HepG2 (cell line): ENCODE results near the gene MRPS35. TPM values are rescaled to one million over a fixed set of nuclear protein-coding genes. Genes with fewer than 3 reads are reported as not detected.

Experiments used
- AHR ChIP-seq: IDR thresholded peaks from 2 replicates; pipeline ENCODE4 v1.6.1; 2018; ENCODE audit warnings: missing genetic modification reagents, missing compliant biosample characterization
- CBFB ChIP-seq: sonication (generic); formaldehyde crosslinking; IDR thresholded peaks from 2 replicates; pipeline ENCODE4 v1.4.0; 2020; ENCODE audit warnings: missing genetic modification reagents
- FOSL2 ChIP-seq: sonication (generic); formaldehyde crosslinking; IDR thresholded peaks from 2 replicates; pipeline ENCODE4 v1.4.0; 2020; ENCODE audit warnings: missing genetic modification reagents
- GTF3A ChIP-seq: sonication (generic); formaldehyde crosslinking; conservative IDR thresholded peaks from 2 replicates; pipeline ENCODE4 v1.4.0; 2020; ENCODE audit warnings: mild to moderate bottlenecking, missing genetic modification reagents
- HCFC1 ChIP-seq: fragments of 150-350 bp; IDR thresholded peaks from 2 replicates; pipeline ENCODE4 v1.6.1; 2014; ENCODE audit warnings: low read depth, low read length
- MTF2 ChIP-seq: sonication (generic); formaldehyde crosslinking; IDR thresholded peaks from 2 replicates; pipeline ENCODE4 v1.5.0; 2020; ENCODE audit warnings: missing genetic modification reagents, borderline replicate concordance
- NFAT5 ChIP-seq: sonication (generic); formaldehyde crosslinking; IDR thresholded peaks from 2 replicates; pipeline ENCODE4 v1.4.0; 2020; ENCODE audit warnings: missing genetic modification reagents
- RBFOX2 ChIP-seq: fragments of 200-400 bp; formaldehyde crosslinking; IDR thresholded peaks from 2 replicates; pipeline ENCODE4 v1.6.1; 2017; ENCODE audit warnings: low read depth, mild to moderate bottlenecking, low read length
- SIN3A ChIP-seq: IDR thresholded peaks from 2 replicates; pipeline ENCODE4 v1.6.1; 2011; ENCODE audit warnings: low read depth, mild to moderate bottlenecking, control low read depth, low read length, borderline replicate concordance
- SP2 ChIP-seq: sonication (generic); formaldehyde crosslinking; IDR thresholded peaks from 2 replicates; pipeline ENCODE4 v1.5.1; 2020; ENCODE audit warnings: mild to moderate bottlenecking, missing genetic modification reagents
- SPEN ChIP-seq: sonication (generic); formaldehyde crosslinking; IDR thresholded peaks from 2 replicates; pipeline ENCODE4 v1.5.1; 2020; ENCODE audit warnings: low read depth, mild to moderate bottlenecking, missing genetic modification reagents
- TP53 ChIP-seq: sonication (generic); formaldehyde crosslinking; conservative IDR thresholded peaks from 2 replicates; pipeline ENCODE4 v1.4.0; 2020; ENCODE audit warnings: missing genetic modification reagents
- ZFP62 ChIP-seq: sonication (generic); formaldehyde crosslinking; IDR thresholded peaks from 2 replicates; pipeline ENCODE4 v1.4.0; 2020; ENCODE audit warnings: missing genetic modification reagents
- ZNF224 ChIP-seq: sonication (generic); formaldehyde crosslinking; IDR thresholded peaks from 2 replicates; pipeline ENCODE4 v1.5.0; 2020; ENCODE audit warnings: mild to moderate bottlenecking, missing genetic modification reagents
- ZNF562 ChIP-seq: sonication (generic); formaldehyde crosslinking; IDR thresholded peaks from 2 replicates; pipeline ENCODE4 v1.8.0; 2022; ENCODE audit warnings: missing genetic modification reagents, borderline replicate concordance
- ZNF790 ChIP-seq: sonication (generic); formaldehyde crosslinking; IDR thresholded peaks from 2 replicates; pipeline ENCODE4 v1.8.0; 2022; ENCODE audit warnings: missing genetic modification reagents, mild to moderate bottlenecking, borderline replicate concordance
- ZNF792 ChIP-seq: IDR thresholded peaks from 2 replicates; pipeline ENCODE4 v1.6.1; 2016
- ZSCAN20 ChIP-seq: sonication (generic); formaldehyde crosslinking; IDR thresholded peaks from 2 replicates; pipeline ENCODE4 v1.4.0; 2020; ENCODE audit warnings: missing genetic modification reagents, mild to moderate bottlenecking, borderline replicate concordance
- polyA plus RNA-seq, 8 experiments: library from polyadenylated mRNA; depleted of rRNA in 3 of 8; stranded (reverse) in 7 of 8; unstranded in 1 of 8; fragments of >200 nt; fragmentation: Illumina TruSeq in 4 of 8; extraction: Trizol in 4 of 8; gene quantifications; 2 replicates each; pipeline versions ENCODE4 v1.2.1 to v1.2.3, GENCODE V29; 2011 to 2016; ENCODE audit warnings: low read depth in 4 of 8, missing spikeins in 1 of 8, mixed read lengths in 1 of 8; ENCODE audit not compliant: insufficient read depth in 1 of 8
- total RNA-seq, 5 experiments: library from RNA; depleted of rRNA; stranded (reverse); fragments of >200 nt; fragmentation: Illumina TruSeq; extraction: Trizol; gene quantifications; 2 replicates each; pipeline ENCODE4 v1.2.3, GENCODE V29; 2016; ENCODE audit warnings: low read depth in 1 of 5
- TF ChIP-seq, protein P1 (sequence below): sonication (generic); formaldehyde crosslinking; IDR thresholded peaks from 2 replicates; pipeline ENCODE4 v1.8.0; 2022; ENCODE audit warnings: mild to moderate bottlenecking, missing genetic modification reagents
- TF ChIP-seq, protein P2 (sequence below): sonication (generic); formaldehyde crosslinking; IDR thresholded peaks from 2 replicates; pipeline ENCODE4 v1.4.0; 2020; ENCODE audit warnings: mild to moderate bottlenecking, low read depth, missing genetic modification reagents

The MRPS35 gene
- total and polyA plus RNA-seq, 2 of the 13 experiments (the other 11 are each of a cell fraction or from before 2014, with no cell fraction given), result 63.4 to 104 TPM

DNA sequence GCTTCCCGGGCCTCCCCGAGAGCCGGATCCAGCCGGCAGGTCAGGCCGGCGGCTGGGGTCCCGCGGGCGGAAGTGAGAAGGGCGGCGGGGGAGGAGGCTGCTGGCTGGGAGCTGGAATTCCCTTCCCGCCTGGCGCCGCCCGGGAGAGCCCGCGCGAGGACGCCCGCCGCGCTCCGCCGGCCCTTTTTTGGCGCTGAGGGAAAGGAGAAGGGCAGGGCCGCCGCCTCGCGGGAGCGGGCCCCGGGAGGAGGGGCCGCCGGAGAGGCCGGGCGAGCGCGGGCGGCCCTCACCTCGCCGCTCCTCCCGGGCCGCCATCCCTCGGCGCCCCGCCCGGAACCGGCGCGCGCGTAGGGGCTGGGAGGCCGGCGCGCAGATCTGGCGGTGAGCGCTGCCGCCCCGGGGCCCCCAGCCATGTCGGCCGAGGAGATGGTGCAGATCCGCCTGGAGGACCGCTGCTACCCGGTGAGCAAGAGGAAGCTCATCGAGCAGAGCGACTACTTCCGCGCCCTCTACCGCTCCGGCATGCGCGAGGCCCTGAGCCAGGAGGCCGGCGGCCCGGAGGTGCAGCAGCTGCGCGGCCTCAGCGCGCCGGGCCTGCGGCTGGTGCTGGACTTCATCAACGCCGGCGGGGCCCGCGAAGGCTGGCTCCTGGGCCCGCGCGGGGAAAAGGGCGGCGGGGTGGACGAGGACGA is 69.4 kb downstream of the MRPS35 start, which contains the start of the genes KLHL42 and MANSC4 (continued):
- TF ChIP-seq, protein P1, sequence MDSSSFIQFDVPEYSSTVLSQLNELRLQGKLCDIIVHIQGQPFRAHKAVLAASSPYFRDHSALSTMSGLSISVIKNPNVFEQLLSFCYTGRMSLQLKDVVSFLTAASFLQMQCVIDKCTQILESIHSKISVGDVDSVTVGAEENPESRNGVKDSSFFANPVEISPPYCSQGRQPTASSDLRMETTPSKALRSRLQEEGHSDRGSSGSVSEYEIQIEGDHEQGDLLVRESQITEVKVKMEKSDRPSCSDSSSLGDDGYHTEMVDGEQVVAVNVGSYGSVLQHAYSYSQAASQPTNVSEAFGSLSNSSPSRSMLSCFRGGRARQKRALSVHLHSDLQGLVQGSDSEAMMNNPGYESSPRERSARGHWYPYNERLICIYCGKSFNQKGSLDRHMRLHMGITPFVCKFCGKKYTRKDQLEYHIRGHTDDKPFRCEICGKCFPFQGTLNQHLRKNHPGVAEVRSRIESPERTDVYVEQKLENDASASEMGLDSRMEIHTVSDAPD (CRISPR knock-in tag), result no peak
- TF ChIP-seq SIN3A (no peak), AHR (CRISPR knock-in tag) (no peak), ZSCAN20 (CRISPR knock-in tag) (no peak; the same call in 1 of the 2 replicates), SPEN (CRISPR knock-in tag) (peak; percentile 79), HCFC1 (no peak), GTF3A (CRISPR knock-in tag) (no peak), FOSL2 (CRISPR knock-in tag) (no peak), SP2 (CRISPR knock-in tag) (no peak), MTF2 (CRISPR knock-in tag) (no peak), ZNF224 (CRISPR knock-in tag) (0 out of 2 replicates have a peak, but pooled peaks have one; percentile 36), CBFB (no peak), NFAT5 (CRISPR knock-in tag) (0 out of 2 replicates have a peak, but pooled peaks have one; percentile 71), ZNF562 (no peak), ZNF790 (no peak), TP53 (CRISPR knock-in tag) (no peak), ZNF792 (CRISPR knock-in tag) (no peak), RBFOX2 (peak; percentile 75), ZFP62 (CRISPR knock-in tag) (no peak)
- TF ChIP-seq, protein P2, sequence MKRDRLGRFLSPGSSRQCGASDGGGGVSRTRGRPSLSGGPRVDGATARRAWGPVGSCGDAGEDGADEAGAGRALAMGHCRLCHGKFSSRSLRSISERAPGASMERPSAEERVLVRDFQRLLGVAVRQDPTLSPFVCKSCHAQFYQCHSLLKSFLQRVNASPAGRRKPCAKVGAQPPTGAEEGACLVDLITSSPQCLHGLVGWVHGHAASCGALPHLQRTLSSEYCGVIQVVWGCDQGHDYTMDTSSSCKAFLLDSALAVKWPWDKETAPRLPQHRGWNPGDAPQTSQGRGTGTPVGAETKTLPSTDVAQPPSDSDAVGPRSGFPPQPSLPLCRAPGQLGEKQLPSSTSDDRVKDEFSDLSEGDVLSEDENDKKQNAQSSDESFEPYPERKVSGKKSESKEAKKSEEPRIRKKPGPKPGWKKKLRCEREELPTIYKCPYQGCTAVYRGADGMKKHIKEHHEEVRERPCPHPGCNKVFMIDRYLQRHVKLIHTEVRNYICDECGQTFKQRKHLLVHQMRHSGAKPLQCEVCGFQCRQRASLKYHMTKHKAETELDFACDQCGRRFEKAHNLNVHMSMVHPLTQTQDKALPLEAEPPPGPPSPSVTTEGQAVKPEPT, result no peak; the same call in 1 of the 2 replicates
